IgD-negative memory B cell (primary cell): ENCODE results near the gene ADGRA1. TPM values are rescaled to one million over a fixed set of nuclear protein-coding genes. Genes with fewer than 3 reads are reported as not detected.
"Not testable (repeated sequence)": the region's sequence is repeated elsewhere in the genome, so short reads cannot be mapped to it uniquely, and the experiment has no call there.

Source experiments
- H3K27ac Mint-ChIP-seq, 3 donors: one replicate each; pipeline ENCODE4 v1.8.0; 2020 to 2022; ENCODE audit warnings: mild to moderate bottlenecking in 3 of 3, mixed read lengths in 3 of 3, moderate library complexity in 1 of 3
- H3K27me3 Mint-ChIP-seq: one replicate; pipeline ENCODE4 v1.8.0; 2021; ENCODE audit warnings: mixed read lengths
- H3K36me3 Mint-ChIP-seq: one replicate; pipeline ENCODE4 v1.8.0; 2020; ENCODE audit warnings: mild to moderate bottlenecking, mixed read lengths
- H3K4me1 Mint-ChIP-seq, 3 donors: one replicate each; pipeline ENCODE4 v1.8.0; 2020 to 2022; ENCODE audit warnings: mixed read lengths in 3 of 3, mild to moderate bottlenecking in 1 of 3
- H3K4me3 Mint-ChIP-seq, 4 donors: one replicate each; pipeline ENCODE4 v1.8.0; 2020 to 2022; ENCODE audit warnings: mild to moderate bottlenecking in 4 of 4, mixed read lengths in 4 of 4, moderate library complexity in 3 of 4
- H3K9me3 Mint-ChIP-seq, 3 donors: one replicate each; pipeline ENCODE4 v1.8.0; 2020 to 2021; ENCODE audit warnings: mixed read lengths in 3 of 3, mild to moderate bottlenecking in 1 of 3
- polyA plus RNA-seq: library from polyadenylated mRNA; unstranded; fragments of 300-500 nt; fragmentation: Illumina TruSeq; gene quantifications from one replicate; pipeline ENCODE4 v1.2.3, GENCODE V29; 2021

The ADGRA1 gene
- polyA plus RNA-seq, 1 donor from 2014 or later = not detected

DNA sequence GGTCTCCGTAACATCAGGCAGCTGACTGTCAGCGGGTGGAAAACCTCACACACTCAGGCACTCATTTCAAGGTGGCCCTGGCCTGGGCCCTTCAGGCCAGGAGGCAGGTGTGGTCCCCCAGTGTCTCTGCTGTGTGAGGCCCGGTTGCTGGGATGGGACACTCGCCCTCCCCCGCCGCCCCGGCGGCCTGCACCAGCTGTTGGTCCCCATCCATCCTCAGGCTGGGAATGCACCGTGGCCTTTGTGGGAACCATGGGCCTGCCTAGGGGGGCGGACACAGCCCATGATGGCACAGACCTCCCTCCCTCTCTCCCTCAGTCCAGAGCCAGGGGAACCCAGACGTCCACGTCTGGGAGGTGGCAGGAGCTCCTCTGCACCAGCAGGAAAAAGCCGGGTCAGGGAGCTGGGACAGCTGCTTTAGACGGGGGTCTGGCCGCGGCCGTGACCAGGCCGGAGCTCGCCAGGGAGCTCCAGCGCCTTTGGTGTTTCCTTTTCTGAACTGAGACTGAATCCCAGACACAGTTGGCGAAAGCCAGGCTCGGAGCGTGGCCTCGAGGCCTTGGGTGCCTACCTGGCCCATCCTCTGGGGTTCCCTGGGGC lies 15.7 kb downstream of the ADGRA1 start:
- Mint-ChIP-seq H3K9me3 (peaks cover 2 to 11% (median 8%) of the 10 kb centered on the region in 3 donors), H3K27me3 (peaks cover 18% of the 10 kb centered on the region), H3K36me3 (no peaks in the 10 kb centered on the region), H3K4me3 (no peak overlapping the region), H3K27ac (no peak overlapping the region), H3K4me1 (peaks cover 0 to 2% (median 0%) of the 10 kb centered on the region in 3 donors)

DNA sequence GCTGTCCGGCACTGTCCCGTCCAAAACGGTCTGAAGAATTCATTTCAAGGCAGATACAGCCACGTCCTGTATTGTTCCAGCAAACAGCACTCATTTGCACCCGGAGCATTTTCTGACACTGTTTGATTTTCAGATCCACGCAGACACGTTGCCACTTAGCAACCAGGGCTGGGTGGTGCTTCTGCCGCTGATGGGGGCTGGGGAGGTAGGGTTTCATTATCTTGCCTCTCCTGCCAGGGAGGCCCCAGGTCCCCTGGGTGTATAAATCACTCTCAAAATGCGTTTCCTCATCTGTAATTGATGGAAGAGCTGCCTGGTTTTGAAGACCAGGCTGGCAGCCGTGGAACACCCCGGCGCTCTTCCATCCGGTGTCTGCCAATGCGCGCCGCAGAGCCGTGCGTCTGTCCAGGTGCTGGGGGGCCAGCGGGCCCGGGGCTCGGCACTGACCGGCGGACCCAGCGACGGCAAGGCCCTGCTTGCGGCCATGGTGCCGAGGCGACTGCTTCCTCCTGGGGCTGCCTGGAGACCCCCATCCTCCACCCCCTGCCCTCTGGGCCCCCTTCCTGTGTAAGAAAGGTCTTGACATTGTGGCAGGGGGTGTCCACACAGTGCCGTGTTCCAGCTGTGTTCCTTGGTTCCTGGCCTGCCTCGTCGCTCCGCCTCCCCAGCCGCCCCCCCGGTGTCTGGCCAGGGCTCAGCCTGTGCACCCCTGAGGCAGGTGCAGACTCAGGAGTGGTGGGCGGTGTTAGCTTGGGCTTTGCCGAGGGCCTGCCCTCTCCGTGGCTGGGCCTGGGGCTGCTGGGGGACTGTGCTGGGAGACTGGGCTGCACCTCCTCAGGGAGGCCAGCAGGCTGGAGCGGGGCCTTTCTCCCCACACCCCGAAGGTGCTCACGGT lies 16.6 kb downstream of the ADGRA1 start:
- H3K4me1 Mint-ChIP-seq = peaks cover 0 to 2% (median 0%) of the 10 kb centered on the region in 3 donors
- H3K36me3 Mint-ChIP-seq = no peaks in the 10 kb centered on the region
- H3K9me3 Mint-ChIP-seq = peaks cover 4 to 11% (median 8%) of the 10 kb centered on the region in 3 donors
- no peak overlapping the region for H3K4me3 Mint-ChIP-seq
- peaks cover 16% of the 10 kb centered on the region for H3K27me3 Mint-ChIP-seq
- no peak overlapping the region for H3K27ac Mint-ChIP-seq

DNA sequence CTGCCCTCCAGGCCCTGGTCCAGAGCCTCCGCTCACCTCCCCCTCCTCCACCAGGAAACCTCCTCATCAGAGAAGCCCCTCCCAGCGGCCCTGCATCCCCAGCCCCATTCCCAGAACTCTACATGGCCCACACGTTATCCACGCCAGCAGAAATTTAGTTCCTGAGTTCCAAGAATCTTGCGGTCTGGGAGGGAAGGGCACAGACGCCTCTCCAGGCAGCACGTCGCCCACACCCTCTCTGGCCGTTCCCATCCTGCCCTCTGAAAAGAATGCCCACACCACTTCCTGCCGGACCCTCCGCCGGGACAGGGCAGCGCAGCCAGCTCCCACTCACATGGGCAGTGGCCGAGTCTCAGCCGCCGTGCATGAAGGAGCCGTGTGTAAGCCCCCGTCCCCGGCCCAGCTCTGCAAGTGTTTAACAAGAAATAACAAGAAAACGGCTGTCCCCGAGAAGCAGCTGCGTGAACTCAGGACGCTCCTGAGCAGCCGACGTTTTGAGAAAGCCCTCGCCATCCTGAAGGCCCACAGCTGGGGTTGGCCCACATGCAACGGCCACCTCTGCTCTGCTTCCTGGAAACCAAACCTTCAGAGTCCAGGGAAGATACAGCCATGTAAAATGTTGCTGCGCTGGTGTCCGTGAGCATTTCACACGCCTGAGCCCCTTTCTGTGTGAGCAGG lies 17.4 kb downstream of the ADGRA1 start:
- H3K4me1 Mint-ChIP-seq = peaks cover 0 to 2% (median 0%) of the 10 kb centered on the region in 3 donors
- no peaks in the 10 kb centered on the region for H3K36me3 Mint-ChIP-seq
- H3K27me3 Mint-ChIP-seq = peaks cover 15% of the 10 kb centered on the region
- H3K4me3 Mint-ChIP-seq = no peak overlapping the region
- H3K27ac Mint-ChIP-seq = no peak overlapping the region
- H3K9me3 Mint-ChIP-seq = peaks cover 6 to 15% (median 8%) of the 10 kb centered on the region in 3 donors

DNA sequence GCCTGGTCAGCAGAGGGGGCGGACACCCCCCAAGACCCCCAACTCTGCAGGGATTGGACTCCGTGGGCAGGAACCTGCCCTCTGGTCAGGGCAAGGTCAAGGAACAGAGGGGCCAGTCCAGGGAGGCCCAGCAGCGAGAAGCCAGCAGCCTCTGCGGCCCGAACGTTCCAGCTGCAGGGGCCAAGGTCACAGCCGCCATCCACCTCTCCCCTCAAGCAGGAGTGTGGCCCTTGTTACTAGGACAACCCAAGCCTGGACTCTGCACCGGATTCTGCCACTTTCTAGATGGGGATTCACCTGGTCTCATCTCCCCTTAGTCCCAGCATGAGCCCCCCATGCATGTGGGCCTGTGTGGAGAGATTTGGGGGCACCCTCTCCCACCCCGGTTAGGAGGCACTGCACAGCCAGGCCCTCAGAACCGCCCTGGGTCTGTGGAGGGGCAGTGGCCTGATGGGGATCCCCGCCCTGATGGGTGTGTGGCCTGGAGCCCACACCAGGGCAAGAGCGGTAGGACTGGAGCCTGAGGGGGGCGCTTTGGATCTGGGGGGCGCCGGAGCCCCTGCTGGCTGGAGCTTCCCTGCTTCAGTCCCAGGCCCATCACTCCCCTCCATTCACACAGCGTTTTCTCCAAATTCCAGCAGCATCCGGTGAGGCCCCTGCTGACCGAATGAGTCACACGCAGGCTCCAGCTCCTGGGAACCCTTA lies 18.1 kb downstream of the ADGRA1 start:
- Mint-ChIP-seq H3K9me3 (peaks cover 6 to 15% (median 8%) of the 10 kb centered on the region in 3 donors), H3K4me3 (no peak overlapping the region), H3K36me3 (no peaks in the 10 kb centered on the region), H3K27ac (no peak overlapping the region), H3K4me1 (peaks cover 0 to 2% (median 0%) of the 10 kb centered on the region in 3 donors), H3K27me3 (peaks cover 14% of the 10 kb centered on the region)

DNA sequence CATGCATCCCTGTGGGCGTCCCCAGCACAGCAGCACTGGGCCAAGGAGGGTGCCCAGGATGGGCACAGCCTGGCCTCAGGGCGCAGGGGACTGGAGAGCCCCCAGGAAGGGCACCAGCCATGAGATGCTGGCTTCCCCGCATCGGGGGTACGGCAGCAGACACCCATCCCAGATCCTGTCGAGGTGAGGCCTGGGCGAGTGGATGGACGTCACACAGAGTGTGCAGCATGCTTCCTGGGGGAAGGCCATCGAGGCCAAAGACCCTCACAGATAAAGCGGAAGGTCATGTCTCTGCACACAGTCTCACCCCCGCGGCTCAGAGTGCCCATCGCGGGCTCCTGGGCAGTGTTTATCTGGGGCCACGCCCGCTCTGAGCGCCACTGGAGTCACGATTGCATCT lies 18.8 kb downstream of the ADGRA1 start:
- H3K4me3 Mint-ChIP-seq = no peak overlapping the region
- peaks cover 6 to 15% (median 8%) of the 10 kb centered on the region in 3 donors for H3K9me3 Mint-ChIP-seq
- H3K36me3 Mint-ChIP-seq = no peaks in the 10 kb centered on the region
- H3K27me3 Mint-ChIP-seq = peaks cover 12% of the 10 kb centered on the region
- peaks cover 0 to 2% (median 0%) of the 10 kb centered on the region in 3 donors for H3K4me1 Mint-ChIP-seq
- no peak overlapping the region for H3K27ac Mint-ChIP-seq

DNA sequence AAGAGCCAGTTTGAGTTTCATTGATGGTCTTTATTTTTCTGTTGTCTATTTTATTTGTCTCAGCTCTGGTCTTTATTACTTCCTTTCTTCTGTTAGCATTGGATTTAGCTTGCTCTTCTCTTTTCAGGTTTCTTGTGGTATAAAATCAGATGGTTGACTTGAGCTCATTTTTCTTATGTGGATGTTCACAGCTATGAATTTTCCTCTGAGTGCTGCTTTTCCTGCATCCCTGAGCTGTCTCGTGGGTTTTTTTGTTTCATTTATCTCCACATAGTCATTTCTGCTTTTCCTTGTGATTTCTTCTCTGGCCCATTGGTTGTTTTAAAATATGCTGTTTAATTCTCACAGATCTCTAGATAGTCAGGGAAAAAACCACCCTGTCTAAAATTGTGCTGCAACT lies 19.7 kb downstream of the ADGRA1 start:
- Mint-ChIP-seq H3K4me1 (no peaks in the 10 kb centered on the region), H3K36me3 (no peaks in the 10 kb centered on the region), H3K9me3 (peaks cover 6 to 15% (median 8%) of the 10 kb centered on the region in 3 donors), H3K4me3 (no peak overlapping the region), H3K27ac (no peak overlapping the region), H3K27me3 (peaks cover 8% of the 10 kb centered on the region)

DNA sequence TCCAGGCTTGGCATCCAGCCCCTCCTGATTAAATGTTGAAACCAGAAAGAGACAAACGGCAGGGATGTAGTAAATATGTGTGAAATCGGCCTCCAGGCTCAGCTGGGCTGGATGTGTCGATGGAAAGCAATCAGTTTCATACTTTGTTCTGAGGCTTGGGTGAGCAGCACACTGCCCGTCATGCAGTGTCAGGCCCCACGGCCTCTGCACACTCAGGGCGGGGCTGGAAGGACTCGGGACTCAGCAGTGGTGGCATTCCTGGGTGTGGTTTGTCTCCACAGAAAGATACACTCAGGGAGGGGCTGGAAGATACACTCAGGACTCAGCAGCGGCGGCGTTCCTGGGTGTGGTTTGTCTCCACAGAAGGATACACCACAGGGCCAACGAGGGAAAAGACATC lies 22.0 kb downstream of the ADGRA1 start:
- Mint-ChIP-seq H3K27me3 (peaks cover 6% of the 10 kb centered on the region), H3K4me1 (no peaks in the 10 kb centered on the region), H3K36me3 (no peaks in the 10 kb centered on the region), H3K9me3 (peaks cover 6 to 15% (median 8%) of the 10 kb centered on the region in 3 donors), H3K27ac (no peak overlapping the region), H3K4me3 (no peak overlapping the region)

DNA sequence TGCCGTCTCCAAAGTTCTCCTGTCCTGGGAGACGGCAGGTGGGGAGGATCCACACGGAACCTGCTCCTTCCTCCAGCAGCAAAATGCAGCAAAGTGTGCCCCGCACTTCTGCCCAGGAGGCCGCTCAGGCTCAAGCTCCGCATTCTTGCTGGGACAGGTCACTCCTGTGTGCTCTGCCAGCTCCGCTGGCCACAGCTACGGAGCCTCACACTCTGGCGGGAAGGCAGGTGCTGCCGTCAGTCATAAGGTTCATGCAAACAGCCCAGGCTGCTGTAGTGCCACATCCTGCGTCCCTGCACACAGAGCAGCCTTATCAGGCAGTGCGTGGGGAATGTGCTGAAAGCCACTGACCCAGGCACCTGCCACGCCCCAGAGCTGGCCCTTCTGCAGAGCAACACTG lies 22.4 kb downstream of the ADGRA1 start:
- H3K27me3 Mint-ChIP-seq = peaks cover 3% of the 10 kb centered on the region

DNA sequence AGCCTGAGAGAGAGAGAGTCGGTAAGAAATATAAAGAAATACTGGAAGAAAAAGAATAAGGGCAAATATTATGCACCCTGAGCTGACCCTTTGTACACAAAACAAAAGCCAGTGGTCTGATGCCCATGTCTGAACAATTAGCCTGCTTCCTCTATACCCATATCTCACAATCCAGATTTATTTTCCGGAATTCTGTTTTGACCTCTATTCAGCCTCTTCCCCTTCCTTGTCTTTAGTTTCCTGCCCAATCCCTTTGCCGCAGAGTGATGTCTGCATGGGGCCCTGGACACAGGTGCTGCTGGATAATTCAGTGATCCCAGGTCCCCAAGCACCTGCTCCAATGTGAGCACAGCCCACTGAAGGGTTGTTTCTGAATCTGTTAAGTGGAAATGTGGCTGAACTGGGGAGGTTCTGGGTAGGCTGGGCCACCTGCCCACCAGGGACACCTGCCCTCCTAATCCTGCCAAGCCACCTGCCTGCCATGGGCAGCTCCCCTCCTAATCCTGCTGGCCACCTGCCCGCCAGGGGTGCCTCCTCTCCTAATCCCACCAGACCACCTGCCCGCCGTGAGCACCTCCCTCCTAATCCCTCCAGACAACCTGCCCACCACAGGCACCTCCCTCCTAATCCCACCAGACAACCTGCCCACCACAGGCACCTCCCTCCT lies 23.0 kb downstream of the ADGRA1 start:
- H3K4me1 Mint-ChIP-seq = no peaks in the 10 kb centered on the region
- no peaks in the 10 kb centered on the region for H3K27me3 Mint-ChIP-seq
- no peak overlapping the region for H3K4me3 Mint-ChIP-seq
- no peaks in the 10 kb centered on the region for H3K36me3 Mint-ChIP-seq
- H3K9me3 Mint-ChIP-seq = peaks cover 6 to 15% (median 8%) of the 10 kb centered on the region in 3 donors
- no peak overlapping the region for H3K27ac Mint-ChIP-seq

More for the DNA sequence above, 22.4 kb downstream of the ADGRA1 start:
- H3K27ac Mint-ChIP-seq = no peak overlapping the region
- H3K9me3 Mint-ChIP-seq = peaks cover 6 to 15% (median 8%) of the 10 kb centered on the region in 3 donors
- no peak overlapping the region for H3K4me3 Mint-ChIP-seq
- no peaks in the 10 kb centered on the region for H3K4me1 Mint-ChIP-seq
- H3K36me3 Mint-ChIP-seq = no peaks in the 10 kb centered on the region

DNA sequence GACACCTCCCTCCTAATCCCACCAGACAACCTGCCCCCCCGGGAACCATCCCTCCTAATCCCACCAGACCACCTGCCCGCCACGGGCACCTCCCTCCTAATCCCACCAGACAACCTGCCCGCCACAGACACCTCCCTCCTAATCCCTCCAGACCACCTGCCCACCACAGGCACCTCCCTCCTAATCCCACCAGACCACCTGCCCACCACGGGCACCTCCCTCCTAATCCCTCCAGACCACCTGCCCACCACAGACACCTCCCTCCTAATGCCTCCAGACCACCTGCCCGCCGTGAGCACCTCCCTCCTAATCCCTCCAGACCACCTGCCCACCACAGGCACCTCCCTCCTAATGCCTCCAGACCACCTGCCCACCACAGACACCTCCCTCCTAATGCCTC lies 23.9 kb downstream of the ADGRA1 start:
- H3K36me3 Mint-ChIP-seq, H3K4me1 Mint-ChIP-seq, H3K27me3 Mint-ChIP-seq, H3K27ac Mint-ChIP-seq: not testable (repeated sequence)
- H3K9me3 Mint-ChIP-seq = peaks cover 6 to 15% (median 8%) of the 10 kb centered on the region in 3 donors
- H3K4me3 Mint-ChIP-seq = peak overlapping the region in 1 of 4 donors; percentile 68

DNA sequence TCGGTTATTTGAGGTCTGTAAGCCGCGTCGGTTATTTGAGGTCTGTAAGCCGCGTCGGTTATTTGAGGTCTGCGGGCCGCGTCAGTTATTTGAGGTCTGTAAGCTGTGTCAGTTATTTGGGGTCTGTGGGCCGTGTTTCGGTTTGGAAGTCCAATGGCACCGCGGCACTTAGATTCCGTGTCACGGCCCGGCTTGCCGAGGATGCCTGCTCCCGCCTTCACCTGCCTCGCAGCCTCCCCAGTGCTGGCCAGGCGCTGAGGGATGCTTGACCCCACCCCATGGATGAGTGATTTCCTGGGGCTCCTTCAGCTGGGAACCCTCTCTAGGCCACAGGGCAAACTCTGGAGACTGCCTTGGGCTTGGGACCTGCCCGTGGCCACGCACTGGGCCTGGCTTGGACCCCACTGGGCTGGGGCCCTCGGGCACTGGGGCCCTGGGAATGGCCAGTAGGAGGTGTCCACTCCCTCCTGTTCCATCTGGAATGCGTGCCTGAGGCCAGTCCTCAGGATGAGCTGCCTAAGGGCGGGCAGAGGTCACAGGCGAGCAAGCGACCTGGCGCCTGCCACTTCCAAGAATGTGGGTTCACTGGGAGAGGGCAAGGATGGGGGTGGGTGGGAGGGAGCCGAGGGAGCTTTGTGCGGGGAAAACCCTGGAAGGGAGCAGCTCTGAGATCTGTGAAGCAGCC lies 25.6 kb downstream of the ADGRA1 start:
- H3K36me3 Mint-ChIP-seq = no peaks in the 10 kb centered on the region
- peaks cover 0 to 7% (median 7%) of the 10 kb centered on the region in 3 donors for H3K9me3 Mint-ChIP-seq
- no peak overlapping the region for H3K4me3 Mint-ChIP-seq
- no peaks in the 10 kb centered on the region for H3K4me1 Mint-ChIP-seq
- H3K27ac Mint-ChIP-seq = no peak overlapping the region
- no peaks in the 10 kb centered on the region for H3K27me3 Mint-ChIP-seq

DNA sequence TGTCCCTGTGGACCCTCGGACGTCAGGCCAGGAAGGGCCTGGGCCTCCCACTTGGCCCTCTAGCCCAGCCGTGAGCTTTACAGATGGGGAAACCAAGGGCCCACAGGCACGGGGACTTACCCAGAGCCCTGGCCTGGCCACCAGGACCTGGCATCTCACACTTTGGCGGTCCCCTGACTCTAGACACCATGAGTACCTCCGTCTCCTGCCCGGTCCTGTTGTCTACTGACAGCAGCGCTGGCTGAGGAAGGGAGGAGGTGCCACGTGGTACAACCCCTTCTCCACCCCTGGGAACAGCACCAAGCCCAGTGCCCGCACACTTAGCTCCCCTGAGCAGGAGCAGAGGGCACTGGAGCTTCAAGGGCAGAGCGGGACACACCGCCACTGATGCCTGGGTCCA lies 26.1 kb downstream of the ADGRA1 start:
- no peaks in the 10 kb centered on the region for H3K4me1 Mint-ChIP-seq
- no peaks in the 10 kb centered on the region for H3K27me3 Mint-ChIP-seq
- H3K4me3 Mint-ChIP-seq = no peak overlapping the region
- no peaks in the 10 kb centered on the region for H3K36me3 Mint-ChIP-seq
- H3K27ac Mint-ChIP-seq = no peak overlapping the region
- H3K9me3 Mint-ChIP-seq = peaks cover 2 to 12% (median 5%) of the 10 kb centered on the region in 3 donors

DNA sequence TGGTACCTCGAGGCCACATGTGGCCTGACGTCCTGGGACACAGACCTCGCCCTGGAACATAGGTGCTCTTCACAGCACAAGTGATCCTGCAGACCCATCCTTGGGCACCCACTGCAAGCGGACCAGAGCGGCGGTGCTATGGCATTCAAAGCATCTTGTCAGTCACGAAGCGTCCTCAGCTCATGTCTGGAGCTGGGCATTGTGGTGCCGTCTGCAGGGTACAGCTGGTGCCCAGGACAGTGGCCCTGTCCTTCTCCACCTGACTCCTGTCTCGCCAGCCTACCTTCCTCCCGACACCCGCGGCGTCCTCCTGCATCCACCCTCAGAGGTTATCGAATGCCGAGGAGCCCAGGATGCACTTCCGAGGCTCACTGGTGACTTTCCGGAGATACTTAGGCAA lies 26.5 kb downstream of the ADGRA1 start:
- no peak overlapping the region for H3K27ac Mint-ChIP-seq
- no peaks in the 10 kb centered on the region for H3K4me1 Mint-ChIP-seq
- peaks cover 3 to 16% (median 5%) of the 10 kb centered on the region in 3 donors for H3K9me3 Mint-ChIP-seq
- no peak overlapping the region for H3K4me3 Mint-ChIP-seq
- H3K27me3 Mint-ChIP-seq = no peaks in the 10 kb centered on the region
- no peaks in the 10 kb centered on the region for H3K36me3 Mint-ChIP-seq
